K562 treated with DMSO at 1 percent for 24 hours (cell line): ENCODE measurements around the gene ZKSCAN2. TPM values are rescaled to one million over a fixed set of nuclear protein-coding genes. Genes with fewer than 3 reads are reported as not detected.

Source experiments
- total RNA-seq: library from RNA; unstranded; fragments of 300-600 nt; gene quantifications from 2 replicates; pipeline ENCODE4 v1.2.3, GENCODE V29; 2022; ENCODE audit warnings: low read depth; ENCODE audit not compliant: insufficient read depth

Gene ZKSCAN2
- 4.1 and 5.5 TPM in 2 replicates for total RNA-seq

DNA sequence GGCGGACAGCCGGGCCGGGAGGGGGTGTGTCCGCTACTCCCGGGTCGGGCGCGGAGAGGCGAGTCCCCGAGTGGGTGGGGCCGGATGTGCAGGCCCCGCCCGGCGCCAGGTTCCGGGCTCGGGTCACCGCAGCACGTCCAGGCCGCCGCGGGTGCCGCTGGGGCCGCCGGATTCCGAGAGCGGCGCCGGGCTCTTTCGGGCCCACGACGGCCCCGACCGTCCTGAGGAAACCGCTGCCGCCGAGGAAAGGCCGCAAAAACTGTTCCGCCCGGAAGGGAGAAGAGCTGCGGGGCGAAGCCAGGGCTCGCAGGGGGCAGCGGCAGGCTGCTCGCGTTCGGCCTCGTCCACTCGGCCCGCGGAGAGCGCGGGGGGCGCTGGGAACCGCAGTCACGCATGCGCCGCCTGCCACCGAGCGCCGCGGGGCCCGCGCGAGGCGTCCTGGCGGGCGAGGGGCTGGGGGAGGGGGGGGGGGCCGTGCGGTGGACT is at the start of gene ZKSCAN2:
TSS of gene ZKSCAN2 (minus strand) at position 376 of the 486 bp plus-strand sequence. CDS start 718 bp downstream, outside the sequence.

Other genes with a start within 250 kb of the ZKSCAN2 start
- 31.9 and 35.5 TPM in 2 replicates for gene ARHGAP17, start 242.5 kb downstream of the ZKSCAN2 start, total RNA-seq
- gene LCMT1, start 146.1 kb downstream of the ZKSCAN2 start, total RNA-seq: 49.2 and 58.4 TPM in 2 replicates
- gene AQP8, start 40.9 kb downstream of the ZKSCAN2 start, total RNA-seq: not detected in 2 replicates